ENCODE data around the gene UNKL.
"Not testable (repeated sequence)": the region's sequence is repeated elsewhere in the genome, so short reads cannot be mapped to it uniquely, and the experiment has no call there.

The UNKL gene

GRCh38 chr16:1443980-1444729, 29.7 kb upstream of the UNKL start, which contains the start of gene CCDC154:
TSS of gene CCDC154 (minus strand) at chr16:1444556. CDS start at chr16:1444322, 234 bp downstream.
- no peak within 1 kb of the TSS for H3K4me3 ChIP-seq (ENCODE audit: low read depth, low read length)
- no peak for TF ChIP-seq MAX (IDR thresholded peaks at IDR 0.05; ENCODE audit: low read depth, low read length)
- TF ChIP-seq POLR2A (IDR thresholded peaks at IDR 0.05; ENCODE audit: extremely low read depth, insufficient read length) = no peak
- TF ChIP-seq MYC (IDR thresholded peaks at IDR 0.05; ENCODE audit: low read depth, low read length) = no peak; the same call in 1 of the 2 replicates
- no peak for TF ChIP-seq CTCF (IDR thresholded peaks at IDR 0.05; ENCODE audit: low read depth, low read length)
- no peak for DNase-seq (ENCODE audit: low read depth)

- no peak overlapping the region for H3K4me3 ChIP-seq (ENCODE audit: low read depth, low read length)
- DNase-seq (ENCODE audit: low read depth) = no peak
- TF ChIP-seq MYC (IDR thresholded peaks at IDR 0.05; ENCODE audit: low read depth, low read length) = no peak
- no peak for TF ChIP-seq CTCF (IDR thresholded peaks at IDR 0.05; ENCODE audit: low read depth, low read length)
- TF ChIP-seq MAX (IDR thresholded peaks at IDR 0.05; ENCODE audit: low read depth, low read length) = no peak
- no peak for TF ChIP-seq POLR2A (IDR thresholded peaks at IDR 0.05; ENCODE audit: extremely low read depth, insufficient read length)
Observed at GRCh38 chr16:1443403-1443973, 29.0 kb upstream of the UNKL start.

DNA sequence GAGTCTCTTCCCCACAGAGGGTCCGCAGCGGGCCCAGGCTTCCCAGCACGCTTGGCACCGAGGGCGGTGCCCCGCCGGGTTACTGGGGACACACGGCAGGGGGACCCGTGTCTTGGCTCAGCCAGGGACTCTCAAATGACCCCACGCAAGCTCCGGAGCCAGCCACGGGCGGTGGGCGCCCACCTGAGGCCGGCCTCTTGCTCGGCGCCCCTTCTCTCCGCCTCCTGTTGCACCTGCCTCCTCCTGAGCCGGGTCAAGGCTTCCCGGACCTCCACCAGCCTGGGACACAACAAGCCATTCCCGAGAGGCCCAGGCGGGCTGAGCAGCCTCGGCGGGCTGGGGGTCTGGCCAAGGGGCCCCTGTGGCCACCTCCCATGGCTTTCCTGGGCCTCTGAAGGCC, 28.2 kb upstream of the UNKL start:
- H3K4me3 ChIP-seq (ENCODE audit: low read depth, low read length) = no peak overlapping the region
- no peak for DNase-seq (ENCODE audit: low read depth)
- no peak for TF ChIP-seq CTCF (IDR thresholded peaks at IDR 0.05; ENCODE audit: low read depth, low read length)
- no peak for TF ChIP-seq POLR2A (IDR thresholded peaks at IDR 0.05; ENCODE audit: extremely low read depth, insufficient read length)
- TF ChIP-seq MYC (IDR thresholded peaks at IDR 0.05; ENCODE audit: low read depth, low read length) = no peak
- no peak for TF ChIP-seq MAX (IDR thresholded peaks at IDR 0.05; ENCODE audit: low read depth, low read length)

GRCh38 chr16:1441391-1441829, 26.9 kb upstream of the UNKL start:
- DNase-seq (ENCODE audit: low read depth) = no peak
- TF ChIP-seq MAX (IDR thresholded peaks at IDR 0.05; ENCODE audit: low read depth, low read length) = no peak
- no peak for TF ChIP-seq MYC (IDR thresholded peaks at IDR 0.05; ENCODE audit: low read depth, low read length)
- TF ChIP-seq CTCF (IDR thresholded peaks at IDR 0.05; ENCODE audit: low read depth, low read length) = no peak
- no peak for TF ChIP-seq POLR2A (IDR thresholded peaks at IDR 0.05; ENCODE audit: extremely low read depth, insufficient read length)
- H3K4me3 ChIP-seq (ENCODE audit: low read depth, low read length) = no peak overlapping the region

- H3K4me3 ChIP-seq (ENCODE audit: low read depth, low read length) = not testable (repeated sequence)
Observed at GRCh38 chr16:1439699-1440074, 25.2 kb upstream of the UNKL start.

GRCh38 chr16:1439058-1439698, 24.7 kb upstream of the UNKL start:
- DNase-seq (ENCODE audit: low read depth) = no peak
- H3K4me3 ChIP-seq (ENCODE audit: low read depth, low read length) = no peak overlapping the region

More at GRCh38 chr16:1439699-1440074, 25.2 kb upstream of the UNKL start:
- DNase-seq (ENCODE audit: low read depth) = not testable (repeated sequence)

More at GRCh38 chr16:1439058-1439698, 24.7 kb upstream of the UNKL start:
- TF ChIP-seq POLR2A (IDR thresholded peaks at IDR 0.05; ENCODE audit: extremely low read depth, insufficient read length) (no peak), MAX (IDR thresholded peaks at IDR 0.05; ENCODE audit: low read depth, low read length) (no peak), CTCF (IDR thresholded peaks at IDR 0.05; ENCODE audit: low read depth, low read length) (no peak), MYC (IDR thresholded peaks at IDR 0.05; ENCODE audit: low read depth, low read length) (no peak)

Data from NB4 (cell line).